MM.1S (cell line): ENCODE data around the gene SSR2.

Experiments used
- DNase-seq: peaks from one replicate; pipeline ENCODE4 v3.0.0-alpha.2; 2015
- H2AFZ ChIP-seq: fragments of 300-600 bp; sonication (generic); 2 replicates; pipeline ENCODE4 v1.6.0; 2016; ENCODE audit warnings: antibody characterized with exemption, low read length
- H3F3A ChIP-seq: fragments of 300-600 bp; sonication (generic); 2 replicates; pipeline ENCODE4 v1.6.1; 2016; ENCODE audit warnings: mild to moderate bottlenecking, antibody characterized with exemption, low read length, moderate library complexity, mixed read lengths; ENCODE audit not compliant: insufficient read depth
- H3K27ac ChIP-seq: fragments of 300-600 bp; sonication (generic); 2 replicates; pipeline ENCODE4 v1.5.1; 2016; ENCODE audit warnings: mild to moderate bottlenecking, low read length
- H3K27me3 ChIP-seq: fragments of 300-600 bp; sonication (generic); replicated peaks from 2 replicates; pipeline ENCODE4 v1.6.0; 2016; ENCODE audit warnings: low read length; ENCODE audit not compliant: insufficient read depth
- H3K36me3 ChIP-seq: fragments of 300-600 bp; sonication (generic); replicated peaks from 2 replicates; pipeline ENCODE4 v1.6.1; 2016; ENCODE audit warnings: mild to moderate bottlenecking, low read length, mixed read lengths; ENCODE audit not compliant: insufficient read depth
- H3K4me1 ChIP-seq: fragments of 300-600 bp; sonication (generic); 2 replicates; pipeline ENCODE4 v1.6.1; 2016; ENCODE audit warnings: low read length, mixed read lengths
- H3K4me2 ChIP-seq: fragments of 300-600 bp; sonication (generic); 2 replicates; pipeline ENCODE4 v1.6.0; 2016; ENCODE audit warnings: low read depth, low read length
- H3K4me3 ChIP-seq: fragments of 300-600 bp; sonication (generic); 2 replicates; pipeline ENCODE4 v1.5.1; 2016; ENCODE audit warnings: low read length, mixed read lengths
- H3K79me2 ChIP-seq: fragments of 300-600 bp; sonication (generic); 2 replicates; pipeline ENCODE4 v1.6.1; 2016; ENCODE audit warnings: mixed run types, low read length, mixed read lengths
- H3K9ac ChIP-seq: fragments of 300-600 bp; sonication (generic); 2 replicates; pipeline ENCODE4 v1.6.1; 2016; ENCODE audit warnings: low read length, mixed read lengths
- H3K9me2 ChIP-seq: fragments of 300-600 bp; sonication (generic); replicated peaks from 2 replicates; pipeline ENCODE4 v1.6.1; 2016; ENCODE audit warnings: mild to moderate bottlenecking, low read length, mixed read lengths; ENCODE audit not compliant: insufficient read depth
- H3K9me3 ChIP-seq: fragments of 300-600 bp; sonication (generic); replicated peaks from 2 replicates; pipeline ENCODE4 v1.6.1; 2016; ENCODE audit warnings: mild to moderate bottlenecking, low read length, mixed read lengths; ENCODE audit not compliant: insufficient read depth
- H4K20me1 ChIP-seq: fragments of 300-600 bp; sonication (generic); 2 replicates; pipeline ENCODE4 v1.6.1; 2016; ENCODE audit warnings: mild to moderate bottlenecking, low read length, moderate library complexity, mixed read lengths; ENCODE audit not compliant: insufficient read depth
- EZH2 ChIP-seq: fragments of 300-600 bp; sonication (generic); optimal IDR thresholded peaks from 2 replicates; pipeline ENCODE3; 2017; ENCODE audit warnings: low read depth, mild to moderate bottlenecking, antibody characterized with exemption, low read length, mixed read lengths
- EZH2phosphoT487 ChIP-seq: fragments of 300-600 bp; sonication (generic); IDR thresholded peaks from 2 replicates; pipeline ENCODE4 v1.6.1; 2018; ENCODE audit warnings: antibody characterized with exemption, low read length
- TF ChIP-seq, protein P1 (sequence below): fragments of 300-600 bp; sonication (generic); IDR thresholded peaks from 2 replicates; pipeline ENCODE4 v1.5.1; 2016; ENCODE audit warnings: antibody characterized with exemption, low read length, mixed read lengths

SSR2 gene

GRCh38 chr1:155978325-155978972 is 42.3 kb downstream of the SSR2 start, which contains the start of gene ARHGEF2:
Gene ARHGEF2, minus strand, starts transcription at chr1:155978547. Its CDS starts 120 bp downstream, at chr1:155978427.
- H2AFZ ChIP-seq: peak within 1 kb of the TSS; percentile 12; the same call in 1 of the 2 replicates
- H3K4me1 ChIP-seq: peaks cover 50% of the 10 kb centered on the region
- H4K20me1 ChIP-seq: peaks cover 22% of the 10 kb centered on the region
- H3K4me2 ChIP-seq: peak within 1 kb of the TSS; percentile 94
- peak within 1 kb of the TSS; percentile 93 for H3K27ac ChIP-seq
- H3K36me3 ChIP-seq: no peaks in the 10 kb centered on the region
- no peaks in the 10 kb centered on the region for H3K9me2 ChIP-seq
- peak; percentile 94 for DNase-seq
- H3K27me3 ChIP-seq: no peaks in the 10 kb centered on the region
- peak within 1 kb of the TSS; percentile 84 for H3K4me3 ChIP-seq
- peak within 1 kb of the TSS; percentile 87 for H3K9ac ChIP-seq
- H3K9me3 ChIP-seq: no peaks in the 10 kb centered on the region
- H3F3A ChIP-seq: peaks cover 65% of the 10 kb centered on the region
- TF ChIP-seq EZH2phosphoT487 (no peak), EZH2 (no peak)
- TF ChIP-seq, protein P1, sequence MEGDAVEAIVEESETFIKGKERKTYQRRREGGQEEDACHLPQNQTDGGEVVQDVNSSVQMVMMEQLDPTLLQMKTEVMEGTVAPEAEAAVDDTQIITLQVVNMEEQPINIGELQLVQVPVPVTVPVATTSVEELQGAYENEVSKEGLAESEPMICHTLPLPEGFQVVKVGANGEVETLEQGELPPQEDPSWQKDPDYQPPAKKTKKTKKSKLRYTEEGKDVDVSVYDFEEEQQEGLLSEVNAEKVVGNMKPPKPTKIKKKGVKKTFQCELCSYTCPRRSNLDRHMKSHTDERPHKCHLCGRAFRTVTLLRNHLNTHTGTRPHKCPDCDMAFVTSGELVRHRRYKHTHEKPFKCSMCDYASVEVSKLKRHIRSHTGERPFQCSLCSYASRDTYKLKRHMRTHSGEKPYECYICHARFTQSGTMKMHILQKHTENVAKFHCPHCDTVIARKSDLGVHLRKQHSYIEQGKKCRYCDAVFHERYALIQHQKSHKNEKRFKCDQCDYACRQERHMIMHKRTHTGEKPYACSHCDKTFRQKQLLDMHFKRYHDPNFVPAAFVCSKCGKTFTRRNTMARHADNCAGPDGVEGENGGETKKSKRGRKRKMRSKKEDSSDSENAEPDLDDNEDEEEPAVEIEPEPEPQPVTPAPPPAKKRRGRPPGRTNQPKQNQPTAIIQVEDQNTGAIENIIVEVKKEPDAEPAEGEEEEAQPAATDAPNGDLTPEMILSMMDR: peak; percentile 36
- H3K79me2 ChIP-seq: peaks cover 91% of the 10 kb centered on the region

- H3F3A ChIP-seq: peaks cover 65% of the 10 kb centered on the region
- TF ChIP-seq, protein P1: no peak
- no peak for TF ChIP-seq EZH2phosphoT487
- TF ChIP-seq EZH2: no peak
These were observed 42.9 kb downstream of the SSR2 start for GRCh38 chr1:155977690-155978324.

GRCh38 chr1:155976913-155977689 is 43.6 kb downstream of the SSR2 start:
- Histone ChIP-seq H3K4me3 (peak overlapping the region; percentile 84), H3K27ac (peak overlapping the region; percentile 93), H3K4me1 (peaks cover 49% of the 10 kb centered on the region), H3K27me3 (no peaks in the 10 kb centered on the region), H3F3A (peaks cover 65% of the 10 kb centered on the region), H2AFZ (no peak overlapping the region), H3K36me3 (no peaks in the 10 kb centered on the region), H3K4me2 (peak overlapping the region; percentile 94), H3K9ac (peak overlapping the region; percentile 87), H3K79me2 (peaks cover 95% of the 10 kb centered on the region), H3K9me2 (no peaks in the 10 kb centered on the region), H3K9me3 (no peaks in the 10 kb centered on the region), H4K20me1 (peaks cover 34% of the 10 kb centered on the region)
- TF ChIP-seq, protein P1: no peak
- TF ChIP-seq EZH2phosphoT487 (no peak), EZH2 (no peak)
- DNase-seq: peak; percentile 55

More at GRCh38 chr1:155977690-155978324, 42.9 kb downstream of the SSR2 start:
- H3K27me3 ChIP-seq: no peaks in the 10 kb centered on the region
- H3K4me2 ChIP-seq: peak overlapping the region; percentile 94
- H3K36me3 ChIP-seq: no peaks in the 10 kb centered on the region
- H3K9me2 ChIP-seq: no peaks in the 10 kb centered on the region
- H3K79me2 ChIP-seq: peaks cover 95% of the 10 kb centered on the region
- H2AFZ ChIP-seq: no peak overlapping the region
- peaks cover 27% of the 10 kb centered on the region for H4K20me1 ChIP-seq
- peak overlapping the region; percentile 84 for H3K4me3 ChIP-seq
- H3K9me3 ChIP-seq: no peaks in the 10 kb centered on the region
- peaks cover 49% of the 10 kb centered on the region for H3K4me1 ChIP-seq
- peak overlapping the region; percentile 93; the same call in 1 of the 2 replicates for H3K27ac ChIP-seq
- peak; percentile 51 for DNase-seq
- peak overlapping the region; percentile 87 for H3K9ac ChIP-seq
